ENCODE measurements around the gene STN1.

- no peak for TF ChIP-seq POLR2A (IDR thresholded peaks at IDR 0.05; ENCODE audit: low read length)
- no peak for TF ChIP-seq GATA1 (IDR thresholded peaks at IDR 0.05; ENCODE audit: low read depth, low read length)
Observed at GRCh38 chr10:103843045-103843444, 74.9 kb downstream of the STN1 start.

Measured in erythroblast (primary cell).